Measurements from ENCODE around the gene ECHDC3.

DNA sequence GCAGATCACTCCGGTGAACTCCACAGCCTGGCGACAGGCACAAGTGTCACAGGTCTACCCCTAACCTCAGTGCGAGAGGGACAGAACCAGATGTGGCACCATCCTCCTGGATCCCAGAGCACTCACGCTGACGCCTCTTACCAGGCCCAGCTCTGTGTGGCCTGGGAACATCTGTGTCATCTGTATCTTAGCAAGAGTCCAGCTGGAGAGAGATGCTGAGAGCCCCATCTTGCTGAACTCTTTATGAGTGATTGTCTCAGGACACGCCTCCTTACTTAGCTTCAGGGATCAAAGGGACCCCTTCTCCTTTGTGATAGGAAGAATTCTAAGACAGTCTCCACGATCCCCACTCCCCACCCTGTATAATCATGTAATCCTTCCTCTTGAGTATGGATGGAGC lies 71.0 kb downstream of the ECHDC3 start:
- TF ChIP-seq, protein P1, sequence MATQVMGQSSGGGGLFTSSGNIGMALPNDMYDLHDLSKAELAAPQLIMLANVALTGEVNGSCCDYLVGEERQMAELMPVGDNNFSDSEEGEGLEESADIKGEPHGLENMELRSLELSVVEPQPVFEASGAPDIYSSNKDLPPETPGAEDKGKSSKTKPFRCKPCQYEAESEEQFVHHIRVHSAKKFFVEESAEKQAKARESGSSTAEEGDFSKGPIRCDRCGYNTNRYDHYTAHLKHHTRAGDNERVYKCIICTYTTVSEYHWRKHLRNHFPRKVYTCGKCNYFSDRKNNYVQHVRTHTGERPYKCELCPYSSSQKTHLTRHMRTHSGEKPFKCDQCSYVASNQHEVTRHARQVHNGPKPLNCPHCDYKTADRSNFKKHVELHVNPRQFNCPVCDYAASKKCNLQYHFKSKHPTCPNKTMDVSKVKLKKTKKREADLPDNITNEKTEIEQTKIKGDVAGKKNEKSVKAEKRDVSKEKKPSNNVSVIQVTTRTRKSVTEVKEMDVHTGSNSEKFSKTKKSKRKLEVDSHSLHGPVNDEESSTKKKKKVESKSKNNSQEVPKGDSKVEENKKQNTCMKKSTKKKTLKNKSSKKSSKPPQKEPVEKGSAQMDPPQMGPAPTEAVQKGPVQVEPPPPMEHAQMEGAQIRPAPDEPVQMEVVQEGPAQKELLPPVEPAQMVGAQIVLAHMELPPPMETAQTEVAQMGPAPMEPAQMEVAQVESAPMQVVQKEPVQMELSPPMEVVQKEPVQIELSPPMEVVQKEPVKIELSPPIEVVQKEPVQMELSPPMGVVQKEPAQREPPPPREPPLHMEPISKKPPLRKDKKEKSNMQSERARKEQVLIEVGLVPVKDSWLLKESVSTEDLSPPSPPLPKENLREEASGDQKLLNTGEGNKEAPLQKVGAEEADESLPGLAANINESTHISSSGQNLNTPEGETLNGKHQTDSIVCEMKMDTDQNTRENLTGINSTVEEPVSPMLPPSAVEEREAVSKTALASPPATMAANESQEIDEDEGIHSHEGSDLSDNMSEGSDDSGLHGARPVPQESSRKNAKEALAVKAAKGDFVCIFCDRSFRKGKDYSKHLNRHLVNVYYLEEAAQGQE (IDR thresholded peaks at IDR 0.05) = no peak
- TF ChIP-seq, protein P2, sequence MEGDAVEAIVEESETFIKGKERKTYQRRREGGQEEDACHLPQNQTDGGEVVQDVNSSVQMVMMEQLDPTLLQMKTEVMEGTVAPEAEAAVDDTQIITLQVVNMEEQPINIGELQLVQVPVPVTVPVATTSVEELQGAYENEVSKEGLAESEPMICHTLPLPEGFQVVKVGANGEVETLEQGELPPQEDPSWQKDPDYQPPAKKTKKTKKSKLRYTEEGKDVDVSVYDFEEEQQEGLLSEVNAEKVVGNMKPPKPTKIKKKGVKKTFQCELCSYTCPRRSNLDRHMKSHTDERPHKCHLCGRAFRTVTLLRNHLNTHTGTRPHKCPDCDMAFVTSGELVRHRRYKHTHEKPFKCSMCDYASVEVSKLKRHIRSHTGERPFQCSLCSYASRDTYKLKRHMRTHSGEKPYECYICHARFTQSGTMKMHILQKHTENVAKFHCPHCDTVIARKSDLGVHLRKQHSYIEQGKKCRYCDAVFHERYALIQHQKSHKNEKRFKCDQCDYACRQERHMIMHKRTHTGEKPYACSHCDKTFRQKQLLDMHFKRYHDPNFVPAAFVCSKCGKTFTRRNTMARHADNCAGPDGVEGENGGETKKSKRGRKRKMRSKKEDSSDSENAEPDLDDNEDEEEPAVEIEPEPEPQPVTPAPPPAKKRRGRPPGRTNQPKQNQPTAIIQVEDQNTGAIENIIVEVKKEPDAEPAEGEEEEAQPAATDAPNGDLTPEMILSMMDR (IDR thresholded peaks at IDR 0.05) = no peak
- TF ChIP-seq CBX2 (IDR thresholded peaks at IDR 0.05; ENCODE audit: borderline replicate concordance, low read depth) = no peak
- TF ChIP-seq, protein P3, sequence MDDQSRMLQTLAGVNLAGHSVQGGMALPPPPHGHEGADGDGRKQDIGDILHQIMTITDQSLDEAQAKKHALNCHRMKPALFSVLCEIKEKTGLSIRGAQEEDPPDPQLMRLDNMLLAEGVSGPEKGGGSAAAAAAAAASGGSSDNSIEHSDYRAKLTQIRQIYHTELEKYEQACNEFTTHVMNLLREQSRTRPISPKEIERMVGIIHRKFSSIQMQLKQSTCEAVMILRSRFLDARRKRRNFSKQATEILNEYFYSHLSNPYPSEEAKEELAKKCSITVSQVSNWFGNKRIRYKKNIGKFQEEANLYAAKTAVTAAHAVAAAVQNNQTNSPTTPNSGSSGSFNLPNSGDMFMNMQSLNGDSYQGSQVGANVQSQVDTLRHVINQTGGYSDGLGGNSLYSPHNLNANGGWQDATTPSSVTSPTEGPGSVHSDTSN (IDR thresholded peaks at IDR 0.05) = no peak
- TF ChIP-seq, protein P4, sequence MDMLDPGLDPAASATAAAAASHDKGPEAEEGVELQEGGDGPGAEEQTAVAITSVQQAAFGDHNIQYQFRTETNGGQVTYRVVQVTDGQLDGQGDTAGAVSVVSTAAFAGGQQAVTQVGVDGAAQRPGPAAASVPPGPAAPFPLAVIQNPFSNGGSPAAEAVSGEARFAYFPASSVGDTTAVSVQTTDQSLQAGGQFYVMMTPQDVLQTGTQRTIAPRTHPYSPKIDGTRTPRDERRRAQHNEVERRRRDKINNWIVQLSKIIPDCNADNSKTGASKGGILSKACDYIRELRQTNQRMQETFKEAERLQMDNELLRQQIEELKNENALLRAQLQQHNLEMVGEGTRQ (IDR thresholded peaks at IDR 0.05) = no peak
- TF ChIP-seq POLR2A (IDR thresholded peaks at IDR 0.05; ENCODE audit: low read length) = no peak
- no peak for TF ChIP-seq EHMT2 (IDR thresholded peaks at IDR 0.05; ENCODE audit: low read depth)
- TF ChIP-seq EP300 (IDR thresholded peaks at IDR 0.05) = no peak
- no peak for TF ChIP-seq SMC3 (IDR thresholded peaks at IDR 0.05)
- TF ChIP-seq EHF (CRISPR knock-in tag; IDR thresholded peaks at IDR 0.05) = no peak
- no peak for TF ChIP-seq ZC3H11A (IDR thresholded peaks at IDR 0.05)
- no peak for TF ChIP-seq CHD4 (IDR thresholded peaks at IDR 0.05; ENCODE audit: borderline replicate concordance)
- TF ChIP-seq HOXB5 (CRISPR knock-in tag; IDR thresholded peaks at IDR 0.05) = no peak
